ENCODE measurements around the gene TRUB2. TPM values are rescaled to one million over a fixed set of nuclear protein-coding genes. Genes with fewer than 3 reads are reported as not detected.

TRUB2 gene
- total and polyA plus RNA-seq, 2 of the 13 experiments (the other 11 are each of a cell fraction or from before 2014, with no cell fraction given) = 22.3 to 41.2 TPM

DNA sequence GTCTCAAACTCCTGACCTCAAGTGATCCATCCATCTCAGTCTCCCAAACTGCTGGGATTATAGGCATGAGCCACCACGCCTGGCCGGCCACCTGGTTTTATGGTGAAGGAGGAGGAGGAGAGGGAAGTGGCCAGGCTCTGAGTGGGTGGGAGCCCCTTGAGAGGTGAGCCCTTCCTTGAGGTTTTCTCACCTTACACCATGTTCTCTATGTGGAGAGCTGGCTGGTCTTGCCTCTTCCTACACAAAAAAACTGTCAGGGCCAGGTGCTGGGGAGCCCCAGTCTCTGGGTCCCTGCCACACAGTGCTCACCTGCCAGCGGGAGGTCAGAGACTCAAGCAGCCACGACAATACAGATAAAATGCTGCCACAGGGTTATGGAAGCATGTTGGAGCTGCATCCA is 28.1 kb downstream of the TRUB2 start:
- H3K9ac ChIP-seq (ENCODE audit: insufficient read depth, low read depth, low read length) = no peak overlapping the region
- no peak overlapping the region for H3K27ac ChIP-seq (ENCODE audit: extremely low read length, insufficient read depth, low read length)
- ATAC-seq (no peak), DNase-seq (ENCODE audit: low spot score) (no peak), FAIRE-seq (no peak)
- TF ChIP-seq PHF21A (CRISPR knock-in tag; IDR thresholded peaks at IDR 0.05) (no peak), ZNF749 (CRISPR knock-in tag; IDR thresholded peaks at IDR 0.05; ENCODE audit: borderline replicate concordance) (no peak)
- intact Hi-C loops (cut with micrococcal nuclease; ENCODE audit: unreplicated experiment) = loop anchor here (2.0 kb wide), 1 partner anchor 69 kb away; no protein-coding TSS in a partner anchor
- ChIA-PET POLR2A (interaction anchor here (2.8 kb wide), 1 partner anchor 18 kb away, joined by 21 read pairs; the partner anchor contains the start of genes GOLGA2 and SWI5), CTCF (ENCODE audit: low intra/inter-chr PET ratio, low total read pairs) (interaction anchor here (3.1 kb wide), 1 partner anchor 47 kb away, joined by 29 read pairs; the partner anchor contains the start of gene SLC27A4)
- H4K20me1 ChIP-seq (ENCODE audit: insufficient read depth, low read length) = no peaks in the 10 kb centered on the region
- no peaks in the 10 kb centered on the region; a peak in 2 of 5 replicates for H3K27me3 ChIP-seq (ENCODE audit: control insufficient read depth in 1 of 2, insufficient read depth in 2 of 2, low read length in 2 of 2)
- H3K4me1 ChIP-seq (ENCODE audit: insufficient read depth, low read length) = peaks cover 30% of the 10 kb centered on the region
- no peaks in the 10 kb centered on the region for H3K36me3 ChIP-seq (replicated peaks in 1 of 2; ENCODE audit: control insufficient read depth in 1 of 2, insufficient read depth in 2 of 2, low read length in 2 of 2)
- H2AFZ ChIP-seq (ENCODE audit: low read length) = no peak overlapping the region
- no peaks in the 10 kb centered on the region for H3K9me3 ChIP-seq (ENCODE audit: low read length)
- H3K4me3 ChIP-seq (replicated peaks in 1 of 3; ENCODE audit: insufficient read depth in 1 of 3, low read depth in 2 of 3, low read length in 3 of 3) = no peak overlapping the region
- no peak overlapping the region for H3K4me2 ChIP-seq (ENCODE audit: low read depth, low read length)
- in situ Hi-C loops (cut with HindIII; ENCODE audit: extremely low pct_ligation_motif_present, low pct_unique_long_range_greater_than_20kb) = no loop called here
- H3K79me2 ChIP-seq (ENCODE audit: insufficient read depth, low read length) = no peaks in the 10 kb centered on the region
- WGBS (ENCODE audit: low lambda C conversion rate) = 100% methylated on average over 4 of the region's 4 CpGs
- BruUV-seq (replicated peaks) = no TSS peak

DNA sequence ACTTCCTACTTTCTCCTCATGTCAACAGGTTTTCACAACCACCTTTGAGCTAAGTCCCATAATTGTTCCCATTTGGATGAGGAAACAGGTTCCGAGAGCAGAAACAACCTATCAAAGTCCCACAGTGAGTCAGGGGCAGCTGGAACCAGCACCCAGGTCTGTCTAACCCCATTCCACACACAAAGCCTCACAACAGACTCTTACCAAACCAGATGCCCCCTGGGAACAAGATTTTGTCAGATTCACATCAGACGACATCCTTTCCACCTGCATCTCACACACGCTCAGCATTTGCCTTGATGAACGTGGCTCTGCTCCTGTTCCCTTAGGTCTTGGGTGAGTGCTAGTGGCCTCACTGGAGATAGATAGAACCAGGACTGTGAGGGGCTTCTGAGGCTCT is 29.2 kb downstream of the TRUB2 start:
- ChIA-PET CTCF (ENCODE audit: low intra/inter-chr PET ratio, low total read pairs) (no interaction called here), POLR2A (no interaction called here)
- Histone ChIP-seq H3K36me3 (replicated peaks in 1 of 2; ENCODE audit: control insufficient read depth in 1 of 2, insufficient read depth in 2 of 2, low read length in 2 of 2) (0 out of 5 replicates have a peak, but pooled peaks cover 0 to 5% of the 10 kb centered on the region in 2 experiments), H3K9ac (ENCODE audit: insufficient read depth, low read depth, low read length) (no peak overlapping the region), H3K27me3 (ENCODE audit: control insufficient read depth in 1 of 2, insufficient read depth in 2 of 2, low read length in 2 of 2) (no peaks in the 10 kb centered on the region; a peak in 2 of 5 replicates), H3K4me1 (ENCODE audit: insufficient read depth, low read length) (peaks cover 30% of the 10 kb centered on the region), H4K20me1 (ENCODE audit: insufficient read depth, low read length) (no peaks in the 10 kb centered on the region), H2AFZ (ENCODE audit: low read length) (no peak overlapping the region), H3K9me3 (ENCODE audit: low read length) (no peaks in the 10 kb centered on the region), H3K79me2 (ENCODE audit: insufficient read depth, low read length) (no peaks in the 10 kb centered on the region), H3K4me3 (replicated peaks in 1 of 3; ENCODE audit: insufficient read depth in 1 of 3, low read depth in 2 of 3, low read length in 3 of 3) (no peak overlapping the region), H3K27ac (ENCODE audit: extremely low read length, insufficient read depth, low read length) (no peak overlapping the region), H3K4me2 (ENCODE audit: low read depth, low read length) (no peak overlapping the region)
- FAIRE-seq (no peak), ATAC-seq (no peak), DNase-seq (ENCODE audit: low spot score) (no peak)
- in situ Hi-C loops (cut with HindIII; ENCODE audit: extremely low pct_ligation_motif_present, low pct_unique_long_range_greater_than_20kb) = no loop called here
- 94% methylated on average over 4 of the region's 4 CpGs for WGBS (ENCODE audit: low lambda C conversion rate)
- intact Hi-C loops (cut with micrococcal nuclease; ENCODE audit: unreplicated experiment) = no loop called here
- BruUV-seq (replicated peaks) = no TSS peak
- TF ChIP-seq, protein P1, sequence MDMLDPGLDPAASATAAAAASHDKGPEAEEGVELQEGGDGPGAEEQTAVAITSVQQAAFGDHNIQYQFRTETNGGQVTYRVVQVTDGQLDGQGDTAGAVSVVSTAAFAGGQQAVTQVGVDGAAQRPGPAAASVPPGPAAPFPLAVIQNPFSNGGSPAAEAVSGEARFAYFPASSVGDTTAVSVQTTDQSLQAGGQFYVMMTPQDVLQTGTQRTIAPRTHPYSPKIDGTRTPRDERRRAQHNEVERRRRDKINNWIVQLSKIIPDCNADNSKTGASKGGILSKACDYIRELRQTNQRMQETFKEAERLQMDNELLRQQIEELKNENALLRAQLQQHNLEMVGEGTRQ (IDR thresholded peaks at IDR 0.05; ENCODE audit: low read depth, low read length) = no peak
- TF ChIP-seq, protein P1 (CRISPR knock-in tag; IDR thresholded peaks at IDR 0.05; ENCODE audit: borderline replicate concordance) = no peak
- TF ChIP-seq, protein P2, sequence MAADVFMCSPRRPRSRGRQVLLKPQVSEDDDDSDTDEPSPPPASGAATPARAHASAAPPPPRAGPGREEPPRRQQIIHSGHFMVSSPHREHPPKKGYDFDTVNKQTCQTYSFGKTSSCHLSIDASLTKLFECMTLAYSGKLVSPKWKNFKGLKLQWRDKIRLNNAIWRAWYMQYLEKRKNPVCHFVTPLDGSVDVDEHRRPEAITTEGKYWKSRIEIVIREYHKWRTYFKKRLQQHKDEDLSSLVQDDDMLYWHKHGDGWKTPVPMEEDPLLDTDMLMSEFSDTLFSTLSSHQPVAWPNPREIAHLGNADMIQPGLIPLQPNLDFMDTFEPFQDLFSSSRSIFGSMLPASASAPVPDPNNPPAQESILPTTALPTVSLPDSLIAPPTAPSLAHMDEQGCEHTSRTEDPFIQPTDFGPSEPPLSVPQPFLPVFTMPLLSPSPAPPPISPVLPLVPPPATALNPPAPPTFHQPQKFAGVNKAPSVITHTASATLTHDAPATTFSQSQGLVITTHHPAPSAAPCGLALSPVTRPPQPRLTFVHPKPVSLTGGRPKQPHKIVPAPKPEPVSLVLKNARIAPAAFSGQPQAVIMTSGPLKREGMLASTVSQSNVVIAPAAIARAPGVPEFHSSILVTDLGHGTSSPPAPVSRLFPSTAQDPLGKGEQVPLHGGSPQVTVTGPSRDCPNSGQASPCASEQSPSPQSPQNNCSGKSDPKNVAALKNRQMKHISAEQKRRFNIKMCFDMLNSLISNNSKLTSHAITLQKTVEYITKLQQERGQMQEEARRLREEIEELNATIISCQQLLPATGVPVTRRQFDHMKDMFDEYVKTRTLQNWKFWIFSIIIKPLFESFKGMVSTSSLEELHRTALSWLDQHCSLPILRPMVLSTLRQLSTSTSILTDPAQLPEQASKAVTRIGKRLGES (CRISPR knock-in tag; IDR thresholded peaks at IDR 0.05; ENCODE audit: borderline replicate concordance) = no peak
- no peak for TF ChIP-seq ZNF879 (CRISPR knock-in tag; IDR thresholded peaks at IDR 0.05)
- TF ChIP-seq ZNF34 (CRISPR knock-in tag; IDR thresholded peaks at IDR 0.05; ENCODE audit: borderline replicate concordance) = no peak
- TF ChIP-seq PLRG1 (conservative IDR thresholded peaks at IDR 0.05) = no peak
- TF ChIP-seq MAFF (IDR thresholded peaks at IDR 0.05; ENCODE audit: low read depth, low read length) = no peak
- no peak for TF ChIP-seq HMG20A (CRISPR knock-in tag; IDR thresholded peaks at IDR 0.05; ENCODE audit: borderline replicate concordance)
- TF ChIP-seq ZNF549 (CRISPR knock-in tag; IDR thresholded peaks at IDR 0.05) = no peak
- TF ChIP-seq NFE2L2 (IDR thresholded peaks at IDR 0.05; ENCODE audit: low read length) = no peak
- no peak for TF ChIP-seq NCOR1 (IDR thresholded peaks at IDR 0.05; ENCODE audit: borderline replicate concordance, low read length)
- no peak for TF ChIP-seq ZFP36 (IDR thresholded peaks at IDR 0.05; ENCODE audit: borderline replicate concordance, low read depth, low read length, partially characterized antibody)
- TF ChIP-seq, protein P3, sequence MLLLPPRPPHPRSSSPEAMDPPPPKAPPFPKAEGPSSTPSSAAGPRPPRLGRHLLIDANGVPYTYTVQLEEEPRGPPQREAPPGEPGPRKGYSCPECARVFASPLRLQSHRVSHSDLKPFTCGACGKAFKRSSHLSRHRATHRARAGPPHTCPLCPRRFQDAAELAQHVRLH (CRISPR knock-in tag; IDR thresholded peaks at IDR 0.05; ENCODE audit: borderline replicate concordance, low read depth) = no peak
